A549 treated with GW870086 at 1 μM for 4 hours (cell line): Measurements from ENCODE around the gene KNL1. TPM values are rescaled to one million over a fixed set of nuclear protein-coding genes. Genes with fewer than 3 reads are reported as not detected.

Experiments used
- total RNA-seq: library from RNA; stranded (reverse); fragments of 200-300 nt; extraction: Qiagen RNA extraction; gene quantifications from 5 replicates; pipeline ENCODE4 v1.2.3, GENCODE V29; 2022; ENCODE audit warnings: low read depth

KNL1 gene
- total RNA-seq, result 4.2 to 8.1 TPM (median 6.9 TPM) in 5 replicates

GRCh38 chr15:40593588-40594428 lies at the start of gene KNL1:
Gene KNL1, plus strand, starts transcription at chr15:40594249. Its CDS starts 8,683 bp downstream, at chr15:40602932.

GRCh38 chr15:40564591-40565332 lies 29.3 kb upstream of the KNL1 start, which contains the start of gene CCDC32:
Gene CCDC32, minus strand, starts transcription at chr15:40565042. Its CDS starts 2,027 bp downstream, at chr15:40563015.

GRCh38 chr15:40569129-40569953 lies 24.7 kb upstream of the KNL1 start, which contains the start of gene RPUSD2:
Gene RPUSD2, plus strand, starts transcription at chr15:40569299. Its CDS starts 39 bp downstream, at chr15:40569338.

GRCh38 chr15:40694688-40695468 lies 100.8 kb downstream of the KNL1 start, which contains the start of gene RAD51:
Gene RAD51, plus strand, starts transcription at chr15:40695174. Its CDS starts 3,585 bp downstream, at chr15:40698759.

Other genes with a start within 250 kb of the KNL1 start
- not detected in 5 replicates for gene PHGR1, start 243.2 kb upstream of the KNL1 start, total RNA-seq
- 0.58 to 2.5 TPM (median 1.6 TPM) in 5 replicates for gene DISP2, start 236.0 kb upstream of the KNL1 start, total RNA-seq
- gene KNSTRN, start 211.5 kb upstream of the KNL1 start, total RNA-seq, result 45.0 to 50.7 TPM (median 48.6 TPM) in 5 replicates
- gene IVD, start 188.5 kb upstream of the KNL1 start, total RNA-seq, result 10.8 to 13.6 TPM (median 12.5 TPM) in 5 replicates
- gene BAHD1, start 153.3 kb upstream of the KNL1 start, total RNA-seq, result 9.6 to 12.3 TPM (median 11.3 TPM) in 5 replicates
- 14.5 to 20.3 TPM (median 18.7 TPM) in 5 replicates for gene CHST14, start 123.3 kb upstream of the KNL1 start, total RNA-seq
- gene CCDC32, start 29.2 kb upstream of the KNL1 start, total RNA-seq, result 13.7 to 25.9 TPM (median 16.0 TPM) in 5 replicates
- 13.1 to 16.3 TPM (median 14.8 TPM) in 5 replicates for gene RPUSD2, start 24.9 kb upstream of the KNL1 start, total RNA-seq
- 17.1 to 23.6 TPM (median 18.8 TPM) in 5 replicates for gene RAD51, start 100.9 kb downstream of the KNL1 start, total RNA-seq
- gene RMDN3, start 161.0 kb downstream of the KNL1 start, total RNA-seq, result 21.5 to 23.7 TPM (median 23.1 TPM) in 5 replicates
- gene GCHFR, start 169.8 kb downstream of the KNL1 start, total RNA-seq, result 7.1 to 9.0 TPM (median 7.4 TPM) in 5 replicates
- gene C15orf62, start 175.7 kb downstream of the KNL1 start, total RNA-seq, result 0.07 to 0.09 TPM in 2 of 5 replicates, not detected in the others
- gene ZFYVE19, start 212.8 kb downstream of the KNL1 start, total RNA-seq, result 15.2 to 18.6 TPM (median 17.4 TPM) in 5 replicates
- 17.1 to 26.9 TPM (median 24.7 TPM) in 5 replicates for gene DNAJC17, start 213.2 kb downstream of the KNL1 start, total RNA-seq
- gene PPP1R14D, start 234.5 kb downstream of the KNL1 start, total RNA-seq, result 0.24 to 0.41 TPM in 2 of 5 replicates, not detected in the others
- 0.67 to 1.4 TPM (median 0.78 TPM) in 5 replicates for gene SPINT1, start 249.8 kb downstream of the KNL1 start, total RNA-seq